GM18907 (cell line): Measurements from ENCODE around the gene FLNB.
A peak's percentile ranks its signal among the peaks of the same experiment; 100 is the strongest.

Experiments used
- ATAC-seq: cut with Tn5 transposase; IDR thresholded peaks from one replicate; pipeline ENCODE4 v1.9.1; 2021; ENCODE audit warnings: mild to moderate bottlenecking, moderate library complexity; ENCODE audit not compliant: unreplicated experiment

FLNB gene

GRCh38 chr3:58158442-58159153 is 150.4 kb downstream of the FLNB start:
- ATAC-seq: no peak

GRCh38 chr3:58160399-58160798 is 152.2 kb downstream of the FLNB start:
- no peak for ATAC-seq

GRCh38 chr3:58161435-58162398 is 153.5 kb downstream of the FLNB start:
- no peak for ATAC-seq

GRCh38 chr3:58163234-58163633 is 155.0 kb downstream of the FLNB start:
- ATAC-seq: no peak

- no peak for ATAC-seq
These were observed 156.1 kb downstream of the FLNB start for GRCh38 chr3:58164199-58164879.

- no peak for ATAC-seq
These were observed 156.9 kb downstream of the FLNB start for GRCh38 chr3:58164906-58165821.

GRCh38 chr3:58167431-58168351 is 159.5 kb downstream of the FLNB start:
- peak; percentile 61 for ATAC-seq

GRCh38 chr3:58168498-58168897 is 160.3 kb downstream of the FLNB start:
- no peak for ATAC-seq

- no peak for ATAC-seq
These were observed 161.1 kb downstream of the FLNB start for GRCh38 chr3:58169371-58169770.

GRCh38 chr3:58170376-58170775 is 162.2 kb downstream of the FLNB start:
- no peak for ATAC-seq

GRCh38 chr3:58171126-58171525 is 162.9 kb downstream of the FLNB start:
- no peak for ATAC-seq

GRCh38 chr3:58173029-58173668 is 164.9 kb downstream of the FLNB start:
- no peak for ATAC-seq

GRCh38 chr3:58173669-58174398 is 165.6 kb downstream of the FLNB start:
- peak; percentile 34 for ATAC-seq

- ATAC-seq: no peak
These were observed 166.9 kb downstream of the FLNB start for GRCh38 chr3:58175187-58175436.

GRCh38 chr3:58175437-58176184 is 167.4 kb downstream of the FLNB start:
- ATAC-seq: no peak

- no peak for ATAC-seq
These were observed 167.9 kb downstream of the FLNB start for GRCh38 chr3:58176185-58176530.

- no peak for ATAC-seq
These were observed 168.7 kb downstream of the FLNB start for GRCh38 chr3:58176827-58177489.
